ENCODE measurements around the gene PDE6A. TPM values are rescaled to one million over a fixed set of nuclear protein-coding genes. Genes with fewer than 3 reads are reported as not detected.

The PDE6A gene
- total RNA-seq, 1 donor, result under 0.01 TPM

- DNase-seq (ENCODE audit: low read depth in 2 of 3, low spot score in 2 of 3), result no peak
Measured at GRCh38 chr5:149823375-149823774, 121.2 kb downstream of the PDE6A start.

- DNase-seq (ENCODE audit: low read depth in 2 of 3, low spot score in 2 of 3), result no peak
Measured at GRCh38 chr5:149822301-149822700, 122.3 kb downstream of the PDE6A start.

GRCh38 chr5:149820536-149821510, 123.8 kb downstream of the PDE6A start:
- DNase-seq (ENCODE audit: low read depth in 2 of 3, low spot score in 2 of 3), result no peak

- no peak for DNase-seq (ENCODE audit: low read depth in 2 of 3, low spot score in 2 of 3)
Measured at GRCh38 chr5:149820012-149820411, 124.6 kb downstream of the PDE6A start.

- no peak for DNase-seq (ENCODE audit: low read depth in 2 of 3, low spot score in 2 of 3)
Measured at GRCh38 chr5:149818116-149818515, 126.5 kb downstream of the PDE6A start.

GRCh38 chr5:149817539-149818060, 127.0 kb downstream of the PDE6A start:
- DNase-seq (ENCODE audit: low read depth in 2 of 3, low spot score in 2 of 3), result no peak

GRCh38 chr5:149816661-149817060, 127.9 kb downstream of the PDE6A start:
- no peak for DNase-seq (ENCODE audit: low read depth in 2 of 3, low spot score in 2 of 3)

- DNase-seq (ENCODE audit: low read depth in 2 of 3, low spot score in 2 of 3), result no peak
Measured at GRCh38 chr5:149811453-149811852, 133.1 kb downstream of the PDE6A start.

- no peak for DNase-seq (ENCODE audit: low read depth in 2 of 3, low spot score in 2 of 3)
Measured at GRCh38 chr5:149810856-149811255, 133.7 kb downstream of the PDE6A start.

- no peak for DNase-seq (ENCODE audit: low read depth in 2 of 3, low spot score in 2 of 3)
Measured at GRCh38 chr5:149809931-149810691, 134.5 kb downstream of the PDE6A start.

- DNase-seq (ENCODE audit: low read depth in 2 of 3, low spot score in 2 of 3), result no peak
Measured at GRCh38 chr5:149808264-149808982, 136.2 kb downstream of the PDE6A start.

Small RNA genes within 50 kb of the gene (small RNA-seq; reads per million reads assigned to genes)
- gene RF00019, result not detected

Other genes with a start within 250 kb of the PDE6A start
- gene PPARGC1B, start 214.5 kb downstream of the PDE6A start, total RNA-seq, result 3.5 TPM
- gene SLC26A2, start 16.0 kb upstream of the PDE6A start, total RNA-seq, result 7.0 TPM
- 3.2 TPM for gene TIGD6, start 55.9 kb upstream of the PDE6A start, total RNA-seq
- gene HMGXB3, start 55.9 kb upstream of the PDE6A start, total RNA-seq, result 35.3 TPM
- gene CSF1R, start 141.8 kb upstream of the PDE6A start, total RNA-seq, result 3.2 TPM
- 0.54 TPM for gene PDGFRB, start 211.1 kb upstream of the PDE6A start, total RNA-seq
- gene CDX1, start 222.0 kb upstream of the PDE6A start, total RNA-seq, result not detected
- under 0.01 TPM for gene SLC6A7, start 245.3 kb upstream of the PDE6A start, total RNA-seq